ENCODE results near the gene VPS16.

VPS16 gene

DNA sequence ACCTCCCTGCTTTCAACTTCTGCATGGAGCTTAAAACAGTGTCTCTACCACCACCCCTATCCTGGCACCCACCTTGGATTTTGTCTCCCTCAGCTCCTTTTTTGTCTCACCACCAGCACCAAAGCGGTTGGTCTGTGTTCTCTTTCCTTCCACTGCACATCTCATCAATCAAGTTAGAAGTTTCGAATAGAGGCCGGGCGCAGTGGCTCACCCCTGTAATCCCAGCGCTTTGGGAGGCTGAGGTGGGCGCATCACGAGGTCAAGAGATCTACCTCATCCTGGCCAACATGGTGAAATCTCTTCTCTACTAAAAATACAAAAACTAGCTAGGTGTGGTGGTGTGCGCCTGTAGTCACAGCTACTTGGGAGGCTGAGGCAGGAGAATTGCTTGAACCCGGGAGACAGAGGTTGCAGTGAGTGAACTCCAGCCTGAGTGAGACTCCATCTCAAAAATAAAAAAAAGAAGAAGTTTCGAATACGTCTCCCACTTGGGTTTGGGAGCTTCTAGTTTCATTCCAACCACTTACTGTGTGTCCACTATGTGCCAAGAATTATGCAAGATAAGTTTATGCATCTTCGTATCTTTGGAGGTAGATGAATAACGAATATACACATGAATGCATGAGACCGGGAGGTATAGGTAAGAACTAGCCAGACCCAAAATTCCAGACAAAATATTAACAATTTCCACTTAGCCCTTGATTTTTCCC lies 6.0 kb upstream of the VPS16 start:
- DNase-seq (ENCODE audit: low read depth in 2 of 2) = no peak

DNA sequence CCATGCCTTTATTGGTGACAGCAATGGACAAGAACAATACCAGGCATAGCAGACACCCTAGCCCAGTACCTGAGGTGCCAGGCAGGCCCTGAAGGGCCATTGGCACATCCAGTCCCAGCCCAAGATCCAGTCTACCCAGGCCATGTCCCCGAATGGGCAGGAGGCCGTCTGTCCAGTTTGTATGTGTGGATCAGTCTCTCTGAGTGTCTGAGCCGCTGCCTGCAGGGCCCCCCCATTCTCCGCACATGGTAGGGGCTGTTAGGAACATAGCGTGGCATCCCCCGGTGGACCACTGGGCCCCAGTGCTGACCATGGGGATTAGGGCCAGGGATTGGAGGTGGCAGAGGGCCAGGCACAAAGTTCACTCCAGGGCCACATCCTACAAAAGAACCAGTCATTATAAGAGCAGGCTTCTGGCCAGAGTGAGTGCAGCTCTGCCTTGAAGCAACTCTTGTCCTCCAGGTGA lies 5.2 kb upstream of the VPS16 start:
- DNase-seq (ENCODE audit: low read depth in 2 of 2) = no peak

DNA sequence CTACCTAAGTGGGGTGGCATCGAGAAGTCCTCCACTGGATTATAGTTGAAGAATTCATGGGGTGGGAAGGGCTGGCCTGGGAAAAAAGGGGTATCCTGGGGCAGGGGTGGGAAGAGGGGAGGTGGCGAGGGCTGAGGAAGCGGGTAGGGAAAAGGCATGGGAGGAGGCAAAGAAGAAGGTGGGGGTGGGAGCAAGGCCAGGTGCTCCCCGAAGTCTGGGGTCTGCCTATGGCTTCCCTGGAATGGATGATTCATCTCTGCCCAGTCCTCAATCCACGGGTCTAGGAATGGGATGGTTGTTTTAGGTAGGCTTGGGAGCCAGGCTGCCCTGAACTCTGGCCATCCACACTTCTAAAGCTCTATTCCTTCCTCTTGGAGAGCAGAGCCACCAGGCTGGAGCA lies 4.5 kb upstream of the VPS16 start:
- DNase-seq (ENCODE audit: low read depth in 2 of 2) = no peak

DNA sequence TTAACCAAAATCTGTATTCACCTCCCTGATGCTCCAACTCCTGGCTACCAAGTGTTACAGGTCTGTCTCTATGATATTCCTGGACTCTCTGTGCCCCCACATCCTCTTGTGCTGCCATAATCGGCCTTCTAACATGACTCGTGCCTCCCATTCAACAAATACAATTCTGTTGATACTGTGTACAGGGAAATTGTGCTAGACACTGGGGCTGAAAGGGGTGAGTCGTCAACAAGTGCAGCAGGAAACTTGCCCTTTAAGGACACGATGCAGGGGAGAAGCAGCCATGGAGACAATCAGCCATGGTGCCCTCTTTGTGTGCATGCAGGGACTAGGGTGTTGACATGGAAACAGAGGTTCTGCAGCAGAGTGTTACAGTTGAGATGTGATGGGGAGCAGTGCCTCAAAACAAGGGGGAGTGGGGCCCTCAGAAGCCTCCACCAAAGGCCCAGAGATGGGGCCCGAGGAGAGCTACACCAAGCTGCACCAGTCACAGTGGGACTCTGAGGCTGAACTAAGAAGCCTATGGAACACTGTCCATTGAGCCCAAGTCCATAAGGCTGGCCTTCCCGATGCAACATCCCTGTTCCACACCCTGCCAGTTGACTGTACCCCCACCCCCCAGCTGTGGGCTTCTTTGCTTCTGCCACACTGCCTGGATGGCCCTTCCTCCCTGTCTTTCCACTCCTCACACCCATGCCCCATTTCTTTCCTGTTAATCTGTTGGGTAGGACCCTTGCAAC lies 3.2 kb upstream of the VPS16 start:
- no peak for DNase-seq (ENCODE audit: low read depth in 2 of 2)

DNA sequence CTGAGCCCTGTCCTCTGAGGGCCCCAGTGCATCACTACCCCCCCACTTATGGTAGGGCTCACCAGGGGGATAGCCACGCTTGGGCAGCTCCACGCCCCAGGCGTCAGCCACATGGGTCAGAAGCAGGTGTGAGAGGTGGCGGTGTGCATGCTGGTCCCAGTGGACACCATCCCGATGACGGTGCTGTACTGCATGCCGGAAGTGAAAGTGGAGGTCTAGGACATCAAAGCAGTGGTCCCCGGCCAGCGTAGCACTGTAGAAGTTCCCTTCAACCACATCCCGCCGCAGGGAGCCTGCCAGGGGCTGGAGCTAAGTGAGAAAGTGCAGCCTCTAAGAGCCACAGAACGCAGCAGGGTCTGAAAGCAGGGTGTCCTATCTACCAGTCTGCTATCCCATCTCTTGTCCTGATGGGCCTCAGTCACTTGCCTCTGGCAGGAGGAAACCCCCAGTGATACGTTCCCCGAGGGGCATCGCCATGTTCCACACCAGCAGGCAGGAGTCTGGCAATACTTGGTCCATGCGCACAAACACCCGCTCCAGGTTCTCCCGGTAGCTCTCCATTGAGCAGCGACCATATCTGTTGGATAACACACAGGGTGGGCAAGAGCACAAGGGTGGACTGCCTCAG lies 2.3 kb upstream of the VPS16 start:
- DNase-seq (ENCODE audit: low read depth in 2 of 2) = no peak

DNA sequence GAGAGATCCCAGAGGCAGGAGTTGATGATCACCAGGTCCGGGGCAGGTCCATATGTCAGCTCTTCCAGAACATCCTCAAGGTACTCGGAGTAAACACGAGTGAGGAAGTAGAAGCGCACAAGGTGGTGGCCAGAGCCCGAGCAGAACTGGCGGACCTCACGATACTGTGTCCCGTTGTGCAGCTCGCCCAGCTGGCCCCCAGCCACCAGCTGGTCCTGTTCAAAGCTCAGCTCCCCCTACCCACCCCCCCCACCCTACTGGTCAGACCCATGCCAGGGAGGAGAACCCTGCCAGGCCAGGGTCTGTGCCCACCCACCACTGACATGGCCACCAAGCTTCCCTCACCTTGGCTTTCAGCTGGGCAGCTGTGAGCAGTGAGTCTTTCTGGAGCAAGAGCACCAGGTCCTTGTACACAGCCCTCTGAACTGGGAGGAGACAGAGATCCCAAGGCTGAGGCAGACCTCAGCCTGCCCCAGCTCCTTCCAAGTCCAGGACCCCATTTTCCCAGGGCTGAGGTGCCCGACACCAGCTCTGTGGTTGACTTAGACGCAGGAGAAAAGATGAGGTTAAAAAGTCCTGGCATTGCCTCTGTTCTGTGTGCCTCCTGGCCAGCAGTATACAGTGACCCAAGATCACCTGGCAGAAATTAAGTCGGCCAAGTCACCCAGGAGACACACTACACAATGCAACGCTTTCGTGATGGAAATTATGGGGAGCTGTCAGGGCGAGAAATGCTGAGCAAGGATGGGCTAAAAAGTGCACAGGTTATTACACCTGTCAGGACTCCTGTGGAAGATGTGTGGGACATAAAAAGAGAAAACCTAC lies 1.5 kb upstream of the VPS16 start:
- DNase-seq (ENCODE audit: low read depth in 2 of 2) = no peak

DNA sequence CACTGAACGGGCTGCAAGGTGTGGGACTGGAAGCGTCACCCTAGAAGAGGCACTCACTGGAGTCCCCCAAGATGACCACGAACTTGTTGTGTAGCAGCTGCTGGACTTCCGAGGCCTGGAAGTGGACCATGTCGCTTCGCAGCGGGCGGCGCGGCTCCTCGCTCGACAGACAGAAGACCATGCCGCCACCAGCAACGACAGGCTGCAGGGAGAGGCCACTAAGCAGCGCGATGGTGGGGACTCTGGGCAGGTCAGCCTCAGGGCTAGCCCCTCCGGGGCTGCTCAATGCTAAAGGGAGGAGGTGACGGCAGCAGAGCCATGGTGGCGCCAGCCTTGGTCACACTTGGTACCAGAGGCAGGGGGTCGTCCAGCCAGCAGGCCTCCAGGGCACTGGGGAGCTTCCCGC lies 810 bp upstream of the VPS16 start:
- DNase-seq (ENCODE audit: low read depth in 2 of 2) = no peak

DNA sequence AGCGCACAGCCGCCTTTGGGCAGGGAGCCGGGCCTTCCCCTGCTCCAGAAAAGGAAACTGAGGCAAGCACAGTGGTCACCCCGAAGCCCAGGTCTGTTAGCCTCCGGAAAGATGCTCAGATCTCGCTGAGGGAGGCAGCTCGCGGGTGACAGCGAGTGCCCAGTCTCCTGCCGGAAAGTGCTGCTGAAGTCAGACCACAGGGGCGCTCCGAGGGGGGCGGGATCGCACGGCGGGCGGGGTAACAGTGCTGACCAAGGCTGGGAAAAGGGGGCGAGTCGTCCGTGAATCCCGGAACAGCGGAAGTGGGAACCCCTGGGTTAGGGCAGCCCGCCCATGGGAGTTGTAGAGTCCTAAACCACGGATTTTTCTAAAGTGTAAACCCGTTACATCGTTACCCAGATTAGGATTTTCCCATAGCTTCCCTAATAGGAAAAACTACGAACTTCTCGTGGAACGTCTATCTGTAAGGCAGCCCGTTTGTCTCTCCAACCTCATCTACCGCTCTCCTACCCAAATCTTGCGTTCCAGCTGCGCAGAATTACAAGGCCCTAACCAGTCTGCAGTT lies 504 bp downstream of the VPS16 start:
- DNase-seq (ENCODE audit: low read depth in 2 of 2) = no peak

DNA sequence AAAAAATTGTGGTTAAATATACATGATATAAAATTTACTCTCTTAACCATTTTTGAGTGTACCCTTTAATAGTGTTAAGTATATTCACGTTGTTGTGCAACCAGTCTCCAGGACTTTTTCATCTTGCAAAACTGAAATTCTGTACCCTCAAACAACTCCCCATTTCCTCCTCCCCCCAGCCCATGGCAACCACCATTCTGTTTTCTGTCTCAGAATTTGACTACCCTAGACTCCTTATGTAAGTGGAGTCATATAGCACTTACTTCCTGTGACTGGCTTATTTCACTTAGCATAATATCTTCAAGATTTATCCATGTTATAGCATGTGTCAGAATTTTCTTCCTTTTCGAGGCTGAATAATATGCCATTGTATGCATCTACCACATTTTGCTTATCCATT lies 5.1 kb downstream of the VPS16 start:
- DNase-seq (ENCODE audit: low read depth in 2 of 2) = no peak

DNA sequence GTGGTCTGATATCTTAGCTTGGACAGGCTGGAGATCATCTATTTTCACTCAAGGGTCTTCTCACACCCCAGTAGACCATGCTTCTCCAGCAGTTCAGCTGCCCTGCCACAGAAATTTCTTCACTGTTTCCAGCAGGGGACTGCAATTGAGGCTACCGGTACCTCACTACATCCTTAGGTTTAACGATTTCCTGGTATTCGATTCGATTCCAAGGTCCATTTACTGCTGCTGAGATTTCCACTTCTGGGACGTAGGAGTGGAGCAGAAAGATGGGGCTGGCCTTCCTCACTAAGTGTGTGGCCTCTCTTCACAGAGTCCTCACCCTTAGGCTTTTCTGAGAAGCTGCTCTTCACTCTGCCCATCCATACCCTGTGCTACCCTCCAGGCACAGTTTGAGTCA lies 6.2 kb downstream of the VPS16 start:
- DNase-seq (ENCODE audit: low read depth in 2 of 2) = no peak

DNA sequence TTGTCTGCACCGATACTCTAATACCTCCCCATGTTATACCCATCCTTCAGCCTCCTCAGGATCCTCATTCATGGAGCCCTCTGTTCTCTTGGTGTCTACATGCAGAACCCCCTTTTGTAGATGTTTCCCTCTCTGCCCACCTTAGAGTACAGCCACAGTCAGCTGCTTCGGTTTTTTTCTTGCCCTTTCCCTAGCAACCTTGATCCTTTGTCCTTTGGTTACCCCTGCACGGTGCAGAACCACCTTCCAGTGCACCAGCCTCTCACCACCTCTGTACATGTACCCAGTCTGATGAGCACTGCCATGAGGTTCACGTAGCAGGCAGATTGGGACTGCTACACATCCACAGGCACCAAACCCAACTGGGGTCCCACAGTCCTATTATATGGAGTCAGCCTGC lies 7.3 kb downstream of the VPS16 start:
- no peak for DNase-seq (ENCODE audit: low read depth in 2 of 2)

DNA sequence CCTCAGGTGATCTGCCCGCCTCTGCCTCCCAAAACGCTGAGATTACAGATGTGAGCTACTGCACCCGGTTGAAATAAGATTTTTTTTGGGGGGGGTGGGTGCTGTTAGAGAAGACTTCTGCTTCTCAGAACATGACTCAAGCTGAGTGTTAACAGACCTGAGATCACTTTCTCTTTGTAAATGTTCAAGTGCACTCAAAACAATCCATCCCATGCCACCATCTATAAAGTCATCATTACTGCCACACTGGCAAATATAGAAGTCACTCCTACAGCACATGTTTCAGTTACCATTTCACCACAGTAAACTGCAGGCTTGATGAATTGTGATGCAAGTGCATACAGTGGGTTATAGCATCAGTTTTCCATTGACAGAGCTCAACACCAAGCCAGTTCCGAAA lies 9.0 kb downstream of the VPS16 start:
- no peak for DNase-seq (ENCODE audit: low read depth in 2 of 2)

DNA sequence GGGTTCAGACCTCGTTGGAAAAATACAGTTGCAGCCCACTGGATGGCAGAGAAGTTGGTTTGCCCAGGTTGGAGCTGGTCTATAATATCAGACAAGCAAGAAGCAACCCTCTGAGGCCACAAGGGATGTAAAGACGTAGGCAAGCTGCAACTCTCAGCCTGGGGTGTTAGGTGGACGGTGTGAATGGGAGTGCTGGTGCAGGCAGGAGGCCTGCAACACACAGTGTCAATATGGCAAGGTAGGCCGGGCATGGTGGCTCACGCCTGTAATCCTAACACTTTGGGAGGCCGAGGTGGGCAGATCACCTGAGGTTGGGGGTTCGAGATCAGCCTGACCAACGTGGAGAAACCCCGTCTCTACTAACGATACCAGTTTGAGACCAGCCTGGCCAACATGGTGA lies 10.5 kb downstream of the VPS16 start:
- no peak for DNase-seq (ENCODE audit: low read depth in 2 of 2)

DNA sequence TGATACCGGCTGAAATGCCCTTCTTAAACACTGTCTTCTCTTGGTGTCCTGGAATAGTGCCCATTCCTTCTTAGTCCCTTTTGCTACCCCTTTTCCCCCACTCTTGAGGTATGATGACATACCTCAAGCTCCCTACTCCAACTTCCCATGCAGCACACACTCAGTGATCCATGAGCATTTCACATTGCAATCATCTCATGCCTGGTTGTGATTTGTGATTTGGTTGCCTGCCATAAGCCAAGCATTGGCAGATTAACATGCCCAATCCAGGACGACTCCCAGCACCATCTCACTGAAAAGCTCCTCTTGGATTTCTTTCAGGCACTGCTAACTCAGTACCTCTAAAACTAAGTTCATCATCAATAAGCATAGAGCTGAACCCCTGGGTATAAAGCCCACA lies 18.0 kb downstream of the VPS16 start:
- DNase-seq (ENCODE audit: low read depth in 2 of 2) = no peak

DNA sequence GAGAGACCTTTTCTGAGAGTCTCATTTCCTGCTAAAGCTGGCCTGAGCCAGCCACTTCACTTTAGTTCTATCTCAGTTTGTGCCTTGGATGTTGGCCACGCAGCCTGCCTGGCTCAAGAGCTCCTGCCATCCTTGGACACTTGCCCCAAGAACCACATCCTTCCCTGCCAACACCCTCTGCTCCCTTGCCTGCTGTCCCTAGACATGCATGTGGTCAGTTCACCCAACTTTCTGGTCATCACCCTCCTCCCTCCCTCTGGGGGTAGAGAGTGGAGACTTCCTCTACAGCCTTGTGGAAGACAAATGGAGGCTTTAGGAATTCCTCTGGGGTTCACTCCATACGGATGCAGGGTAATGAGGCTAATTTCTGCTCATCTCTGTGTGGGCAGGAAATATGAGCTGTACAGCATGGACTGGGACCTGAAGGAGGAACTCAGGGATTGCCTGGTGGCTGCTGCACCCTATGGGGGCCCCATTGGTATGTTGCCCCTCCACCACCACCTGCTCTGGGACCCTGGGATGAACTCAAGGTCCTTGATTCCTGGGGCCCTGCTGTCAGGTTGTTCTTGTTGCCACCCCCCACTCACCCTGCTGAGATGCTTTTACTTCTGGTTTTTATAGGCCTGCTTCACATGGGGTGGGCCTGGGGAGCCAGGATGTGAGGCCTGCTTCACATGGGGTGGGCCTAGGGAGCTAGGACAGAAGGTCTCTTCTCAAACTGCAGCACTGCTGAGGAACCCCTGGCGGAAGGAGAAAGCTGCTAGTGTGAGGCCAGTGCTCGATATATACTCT lies 19.0 kb downstream of the VPS16 start:
- DNase-seq (ENCODE audit: low read depth in 2 of 2) = no peak

DNA sequence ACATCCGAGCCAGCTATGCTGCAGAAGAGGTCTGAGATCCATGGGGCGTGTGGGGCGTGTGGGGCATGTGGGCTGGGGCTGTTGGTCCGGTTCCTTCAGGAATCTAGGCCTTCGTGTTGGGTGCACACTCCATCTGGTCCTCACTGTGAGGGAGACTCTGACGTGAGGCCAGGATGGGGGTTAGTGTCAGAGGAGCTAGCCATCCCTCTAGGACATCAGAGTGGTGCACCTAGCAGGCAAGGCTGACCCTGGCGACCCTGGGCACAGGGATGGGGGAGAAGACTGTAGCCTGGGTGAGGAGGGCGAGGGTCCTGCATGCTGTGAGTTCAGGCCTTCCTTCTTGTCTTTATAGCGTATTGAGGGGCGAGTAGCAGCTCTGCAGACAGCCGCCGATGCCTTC lies 24.1 kb downstream of the VPS16 start:
- no peak for DNase-seq (ENCODE audit: low read depth in 2 of 2)

DNA sequence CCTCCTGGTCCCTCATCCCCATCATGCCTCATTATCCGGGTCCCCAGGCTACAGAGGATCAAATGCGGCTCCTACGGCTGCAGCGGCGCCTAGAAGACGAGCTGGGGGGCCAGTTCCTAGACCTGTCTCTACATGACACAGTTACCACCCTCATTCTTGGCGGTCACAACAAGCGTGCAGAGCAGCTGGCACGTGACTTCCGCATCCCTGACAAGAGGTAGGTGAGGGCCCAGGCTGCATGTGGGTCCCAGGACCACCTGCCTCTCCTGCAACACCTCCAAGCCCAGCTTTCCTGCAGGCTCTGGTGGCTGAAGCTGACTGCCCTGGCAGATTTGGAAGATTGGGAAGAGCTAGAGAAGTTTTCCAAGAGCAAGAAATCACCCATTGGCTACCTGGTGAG lies 24.6 kb downstream of the VPS16 start:
- DNase-seq (ENCODE audit: low read depth in 2 of 2) = no peak

DNA sequence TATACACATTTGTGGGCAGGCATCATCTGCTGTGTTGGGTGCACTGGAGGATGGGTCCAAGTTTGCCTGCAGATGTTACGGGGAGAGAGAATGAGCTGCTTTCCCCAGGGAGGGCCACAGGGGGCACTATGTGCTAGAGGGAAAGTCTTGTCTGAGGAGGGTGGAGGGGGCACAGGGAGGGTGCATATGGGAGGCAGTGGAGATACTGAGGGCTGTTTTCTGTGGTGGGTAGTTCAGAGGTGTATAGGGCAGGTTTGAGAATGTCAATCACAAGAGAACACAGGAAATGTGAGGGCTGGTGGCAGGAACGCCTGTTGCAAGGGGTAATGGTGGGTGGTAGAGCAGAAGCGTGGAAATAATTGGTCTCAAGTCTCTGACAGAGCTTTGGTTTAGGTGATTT lies 25.1 kb downstream of the VPS16 start:
- DNase-seq (ENCODE audit: low read depth in 2 of 2) = peak in 1 of 2 donors; percentile 53

DNA sequence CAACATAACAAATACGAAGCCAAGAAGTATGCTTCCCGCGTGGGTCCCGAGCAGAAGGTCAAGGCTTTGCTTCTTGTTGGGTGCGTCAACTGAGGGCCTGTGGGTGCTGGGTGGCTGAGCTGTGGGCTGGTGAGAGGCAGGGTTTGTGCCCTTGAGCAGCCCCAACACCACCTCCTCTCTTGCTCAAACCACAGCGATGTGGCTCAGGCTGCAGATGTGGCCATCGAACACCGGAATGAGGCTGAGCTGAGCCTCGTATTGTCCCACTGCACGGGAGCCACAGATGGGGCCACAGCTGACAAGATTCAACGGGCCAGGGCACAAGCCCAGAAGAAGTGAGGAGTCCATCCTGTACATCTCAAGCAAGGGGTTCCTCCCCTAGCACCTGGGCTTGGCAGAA lies 25.7 kb downstream of the VPS16 start:
- no peak for DNase-seq (ENCODE audit: low read depth in 2 of 2)

DNA sequence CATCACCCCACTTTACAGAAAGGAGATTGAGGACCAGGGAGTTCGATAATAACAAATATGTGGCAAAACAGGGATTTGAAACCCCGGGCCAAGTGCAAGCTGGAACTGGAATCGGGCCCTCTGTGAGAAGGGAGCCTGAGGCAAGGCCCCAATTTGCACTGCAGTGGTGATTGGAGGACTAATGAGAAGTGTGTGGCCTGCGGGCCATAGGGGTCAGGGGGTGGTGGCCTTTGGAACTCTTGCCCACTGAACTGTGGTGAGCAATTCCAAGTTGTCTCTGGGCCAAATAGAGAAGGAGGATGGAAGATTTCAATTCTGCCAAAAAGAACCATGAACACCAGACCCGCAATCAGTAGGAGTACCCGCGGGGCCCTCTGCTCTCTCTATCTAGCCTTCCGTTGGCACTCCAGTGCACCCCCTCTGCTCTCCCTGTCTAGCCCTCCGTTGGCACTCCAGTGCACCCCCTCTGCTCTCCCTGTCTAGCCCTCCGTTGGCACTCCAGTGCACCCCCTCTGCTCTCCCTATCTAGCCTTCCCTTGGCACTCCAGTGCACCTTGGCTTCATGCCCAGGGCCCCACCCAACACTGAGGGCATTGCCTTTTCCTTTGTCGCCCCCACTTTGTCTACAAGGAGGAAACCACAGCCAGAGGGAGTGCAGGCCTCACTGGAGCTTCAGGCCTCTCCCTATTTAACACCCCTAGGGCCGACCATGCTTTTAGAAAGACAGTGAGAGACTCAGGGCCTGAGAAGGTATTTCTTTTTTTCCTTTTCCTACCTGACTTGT lies 26.7 kb downstream of the VPS16 start:
- DNase-seq (ENCODE audit: low read depth in 2 of 2) = no peak

Measured in stimulated activated CD8-positive, alpha-beta memory T cell treated with anti-CD3 and anti-CD28 coated beads, Interleukin-15, amount 100 ng/mL, for 4 hours (primary cell).